Activated T-cell treated with anti-CD3 and anti-CD28 coated beads, Interleukin-2, amount 50 U/mL, for 72 hours (primary cell): ENCODE measurements around the gene PRB4. TPM values are rescaled to one million over a fixed set of nuclear protein-coding genes. Genes with fewer than 3 reads are reported as not detected.
"Not testable (repeated sequence)": the region's sequence is repeated elsewhere in the genome, so short reads cannot be mapped to it uniquely, and the experiment has no call there.

Experiments used
- ATAC-seq, 2 donors: fragments of 150-1000 bp; cut with Tn5 transposase; replicated peaks in 1 of 2; 2 replicates each; pipeline ENCODE4 v1.10.0; 2021; ENCODE audit warnings: moderate library complexity in 2 of 2, mild to moderate bottlenecking in 1 of 2
- DNase-seq, 2 donors: peaks; one replicate each; pipeline ENCODE4 v3.0.0; 2021 to 2022; ENCODE audit warnings: mixed read lengths in 1 of 2
- H3K27ac Mint-ChIP-seq: one replicate; pipeline ENCODE4 v1.8.0; 2022; ENCODE audit warnings: mild to moderate bottlenecking, moderate library complexity, mixed read lengths
- H3K27me3 Mint-ChIP-seq: one replicate; pipeline ENCODE4 v1.8.0; 2022; ENCODE audit warnings: low read depth, mixed read lengths
- H3K36me3 Mint-ChIP-seq, 2 donors: one replicate each; pipeline ENCODE4 v1.8.0; 2022; ENCODE audit warnings: mixed read lengths in 2 of 2, mild to moderate bottlenecking in 1 of 2; ENCODE audit not compliant: insufficient read depth in 2 of 2
- H3K4me1 Mint-ChIP-seq: one replicate; pipeline ENCODE4 v1.8.0; 2022; ENCODE audit warnings: low read depth, mixed read lengths
- H3K4me3 Mint-ChIP-seq, 2 donors: one replicate each; pipeline ENCODE4 v1.8.0; 2022; ENCODE audit warnings: mild to moderate bottlenecking in 2 of 2, mixed read lengths in 2 of 2, moderate library complexity in 2 of 2
- H3K9me3 Mint-ChIP-seq, 2 donors: one replicate each; pipeline ENCODE4 v1.8.0; 2022; ENCODE audit warnings: mixed read lengths in 2 of 2
- total RNA-seq, 2 donors: library from RNA; stranded (reverse); gene quantifications; one replicate each; pipeline ENCODE4 v1.2.3, GENCODE V29; 2022

PRB4 gene
- not detected for total RNA-seq

- Mint-ChIP-seq H3K4me1 (no peaks in the 10 kb centered on the region), H3K4me3 (no peak within 1 kb of the TSS), H3K9me3 (peaks cover 6 to 7% of the 10 kb centered on the region in 2 donors), H3K27me3 (no peaks in the 10 kb centered on the region), H3K36me3 (peaks cover under 1 to 4% of the 10 kb centered on the region in 2 donors), H3K27ac (no peak within 1 kb of the TSS)
- ATAC-seq (no peak), DNase-seq (no peak)
These were observed at the start of gene PRB4 for GRCh38 chr12:11310336-11310735. Gene PRB4 (minus strand): TSS chr12:11310436. CDS start chr12:11310398, 38 bp downstream.

GRCh38 chr12:11351736-11352135 lies 41.5 kb upstream of the PRB4 start:
- H3K27me3 Mint-ChIP-seq, H3K36me3 Mint-ChIP-seq, H3K27ac Mint-ChIP-seq, H3K4me1 Mint-ChIP-seq, H3K9me3 Mint-ChIP-seq, ATAC-seq, DNase-seq, H3K4me3 Mint-ChIP-seq: not testable (repeated sequence)

GRCh38 chr12:11348439-11348838 lies 38.2 kb upstream of the PRB4 start:
- Mint-ChIP-seq H3K4me1 (no peaks in the 10 kb centered on the region), H3K9me3 (peaks cover 2% of the 10 kb centered on the region in 2 donors), H3K27ac (no peak overlapping the region), H3K36me3 (no peaks in the 10 kb centered on the region), H3K27me3 (no peaks in the 10 kb centered on the region), H3K4me3 (no peak overlapping the region)
- DNase-seq (no peak), ATAC-seq (no peak)

- Mint-ChIP-seq H3K27ac (no peak overlapping the region), H3K27me3 (no peaks in the 10 kb centered on the region), H3K36me3 (no peaks in the 10 kb centered on the region), H3K4me3 (no peak overlapping the region), H3K4me1 (no peaks in the 10 kb centered on the region), H3K9me3 (peaks cover 2% of the 10 kb centered on the region in 2 donors)
- DNase-seq: no peak
- no peak for ATAC-seq
These were observed 37.6 kb upstream of the PRB4 start for GRCh38 chr12:11347810-11348209.

- Mint-ChIP-seq H3K9me3 (peaks cover 2% of the 10 kb centered on the region in 2 donors), H3K27me3 (no peaks in the 10 kb centered on the region), H3K4me3 (no peak overlapping the region), H3K36me3 (peaks cover 0 to 3% of the 10 kb centered on the region in 2 donors), H3K27ac (no peak overlapping the region), H3K4me1 (no peaks in the 10 kb centered on the region)
- ATAC-seq (no peak), DNase-seq (no peak)
These were observed 34.3 kb upstream of the PRB4 start for GRCh38 chr12:11344500-11344899.

GRCh38 chr12:11324426-11324825 lies 14.2 kb upstream of the PRB4 start:
- Mint-ChIP-seq H3K36me3 (peaks cover 0 to 2% of the 10 kb centered on the region in 2 donors), H3K27me3 (no peaks in the 10 kb centered on the region), H3K9me3 (peaks cover 4 to 6% of the 10 kb centered on the region in 2 donors), H3K4me1 (no peaks in the 10 kb centered on the region), H3K27ac (no peak overlapping the region), H3K4me3 (no peak overlapping the region)
- DNase-seq: no peak
- no peak for ATAC-seq

GRCh38 chr12:11321980-11322379 lies 11.7 kb upstream of the PRB4 start:
- H3K36me3 Mint-ChIP-seq: peaks cover 3% of the 10 kb centered on the region in 2 donors
- ATAC-seq: no peak

GRCh38 chr12:11307143-11307542 lies 3.1 kb downstream of the PRB4 start:
- Mint-ChIP-seq H3K4me3 (no peak overlapping the region), H3K4me1 (no peaks in the 10 kb centered on the region), H3K27me3 (no peaks in the 10 kb centered on the region), H3K9me3 (peaks cover 5 to 8% of the 10 kb centered on the region in 2 donors), H3K36me3 (peaks cover 0 to 2% of the 10 kb centered on the region in 2 donors), H3K27ac (no peak overlapping the region)
- no peak for DNase-seq
- ATAC-seq: no peak

More at GRCh38 chr12:11321980-11322379, 11.7 kb upstream of the PRB4 start:
- Mint-ChIP-seq H3K4me1 (no peaks in the 10 kb centered on the region), H3K27ac (no peak overlapping the region), H3K27me3 (no peaks in the 10 kb centered on the region), H3K9me3 (peaks cover 6 to 13% of the 10 kb centered on the region in 2 donors), H3K4me3 (no peak overlapping the region)
- DNase-seq: no peak

GRCh38 chr12:11273449-11273848 lies 36.8 kb downstream of the PRB4 start:
- no peaks in the 10 kb centered on the region for H3K36me3 Mint-ChIP-seq
- H3K27me3 Mint-ChIP-seq: no peaks in the 10 kb centered on the region
- no peak overlapping the region for H3K4me3 Mint-ChIP-seq
- H3K9me3 Mint-ChIP-seq: no peaks in the 10 kb centered on the region
- DNase-seq (no peak), ATAC-seq (no peak)
- H3K4me1 Mint-ChIP-seq: no peaks in the 10 kb centered on the region
- H3K27ac Mint-ChIP-seq: no peak overlapping the region

GRCh38 chr12:11269607-11270006 lies 40.6 kb downstream of the PRB4 start, which contains the start of gene PRB3:
Gene PRB3 (minus strand): TSS chr12:11269707. CDS start chr12:11269669, 38 bp downstream.
- no peaks in the 10 kb centered on the region for H3K4me1 Mint-ChIP-seq
- no peak within 1 kb of the TSS for H3K27ac Mint-ChIP-seq
- DNase-seq (no peak), ATAC-seq (no peak)
- no peak within 1 kb of the TSS for H3K4me3 Mint-ChIP-seq
- no peaks in the 10 kb centered on the region for H3K36me3 Mint-ChIP-seq
- H3K9me3 Mint-ChIP-seq: no peaks in the 10 kb centered on the region
- H3K27me3 Mint-ChIP-seq: no peaks in the 10 kb centered on the region

- no peaks in the 10 kb centered on the region for H3K27me3 Mint-ChIP-seq
- no peak overlapping the region for H3K4me3 Mint-ChIP-seq
- no peaks in the 10 kb centered on the region for H3K4me1 Mint-ChIP-seq
- H3K9me3 Mint-ChIP-seq: peaks cover 9 to 15% of the 10 kb centered on the region in 2 donors
- H3K27ac Mint-ChIP-seq: no peak overlapping the region
- ATAC-seq: no peak
- peaks cover 3 to 7% of the 10 kb centered on the region in 2 donors for H3K36me3 Mint-ChIP-seq
- DNase-seq: no peak
These were observed 45.7 kb downstream of the PRB4 start for GRCh38 chr12:11264501-11264900.

Other genes with a start within 250 kb of the PRB4 start
- under 1 TPM; 0.72 TPM for gene TAS2R46, start 248.1 kb downstream of the PRB4 start, total RNA-seq
- under 1 TPM; 0.48 to 0.97 TPM for gene TAS2R43, start 218.1 kb downstream of the PRB4 start, total RNA-seq
- 1 to 10 TPM; 2.3 to 2.8 TPM for gene TAS2R30, start 175.8 kb downstream of the PRB4 start, total RNA-seq
- 10 to 100 TPM; 10.1 to 10.9 TPM for gene SMIM10L1, start 139.2 kb downstream of the PRB4 start, total RNA-seq
- not detected for gene TAS2R42, start 123.5 kb downstream of the PRB4 start, total RNA-seq
- gene PRB3, start 40.7 kb downstream of the PRB4 start, total RNA-seq: not detected
- gene PRB2, start 85.1 kb upstream of the PRB4 start, total RNA-seq: not detected